Measurements from ENCODE around the gene KRTAP29-1.

- TF ChIP-seq CTCF (conservative IDR thresholded peaks at IDR 0.05) (no peak), ZFX (IDR thresholded peaks at IDR 0.05) (no peak)
Observed at GRCh38 chr17:41332239-41332638, 29.6 kb upstream of the KRTAP29-1 start.
